GM18870 (cell line): Measurements from ENCODE around the gene SLC25A13.

Experiments
- ATAC-seq: cut with Tn5 transposase; IDR thresholded peaks from one replicate; pipeline ENCODE4 v1.9.1; 2021; ENCODE audit warnings: moderate library complexity; ENCODE audit not compliant: unreplicated experiment

SLC25A13 gene

GRCh38 chr7:96104984-96105383 is 216.9 kb downstream of the SLC25A13 start:
- no peak for ATAC-seq

DNA sequence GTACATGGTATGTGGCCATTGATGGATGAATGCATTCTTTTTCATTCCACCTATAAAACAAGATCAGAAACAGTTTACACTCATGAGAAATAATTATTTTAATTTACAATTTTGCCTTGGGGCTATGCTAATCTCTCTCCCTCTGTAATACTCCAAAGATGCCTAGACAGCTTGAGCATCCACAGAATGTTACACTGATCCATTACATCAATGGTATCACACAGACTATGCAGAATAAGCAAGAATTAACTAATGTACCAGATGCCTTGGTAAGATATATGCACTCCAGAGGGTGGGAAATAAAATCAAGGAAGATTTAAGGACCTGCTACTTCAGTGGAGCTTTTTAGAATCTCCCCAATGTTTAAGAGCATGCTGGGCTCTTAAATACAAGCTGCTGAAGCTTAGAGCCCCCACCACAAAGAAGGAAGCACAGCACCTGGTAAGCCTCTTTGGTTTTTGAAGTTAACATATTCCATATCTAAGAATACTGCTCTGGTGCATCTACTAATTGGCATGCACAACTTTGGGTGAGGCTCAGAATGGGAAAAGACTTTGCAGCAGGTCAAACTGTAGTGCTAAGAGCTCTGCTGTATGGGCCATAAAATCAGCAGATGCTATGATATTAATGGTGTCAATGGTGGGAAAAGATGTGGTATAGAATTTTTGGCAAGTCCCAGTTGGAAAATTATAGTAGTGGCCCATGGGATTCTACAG is 219.6 kb downstream of the SLC25A13 start:
- no peak for ATAC-seq

GRCh38 chr7:96100737-96101136 is 221.2 kb downstream of the SLC25A13 start:
- no peak for ATAC-seq

- ATAC-seq, result no peak
Measured at GRCh38 chr7:96097835-96098234, 224.1 kb downstream of the SLC25A13 start.

GRCh38 chr7:96093435-96093834 is 228.5 kb downstream of the SLC25A13 start:
- ATAC-seq, result no peak

- ATAC-seq, result no peak
Measured at GRCh38 chr7:96090756-96091155, 231.1 kb downstream of the SLC25A13 start.

- ATAC-seq, result no peak
Measured at GRCh38 chr7:96089511-96089910, 232.4 kb downstream of the SLC25A13 start.

GRCh38 chr7:96088579-96088978 is 233.3 kb downstream of the SLC25A13 start:
- no peak for ATAC-seq

GRCh38 chr7:96085953-96086352 is 235.9 kb downstream of the SLC25A13 start:
- no peak for ATAC-seq

DNA sequence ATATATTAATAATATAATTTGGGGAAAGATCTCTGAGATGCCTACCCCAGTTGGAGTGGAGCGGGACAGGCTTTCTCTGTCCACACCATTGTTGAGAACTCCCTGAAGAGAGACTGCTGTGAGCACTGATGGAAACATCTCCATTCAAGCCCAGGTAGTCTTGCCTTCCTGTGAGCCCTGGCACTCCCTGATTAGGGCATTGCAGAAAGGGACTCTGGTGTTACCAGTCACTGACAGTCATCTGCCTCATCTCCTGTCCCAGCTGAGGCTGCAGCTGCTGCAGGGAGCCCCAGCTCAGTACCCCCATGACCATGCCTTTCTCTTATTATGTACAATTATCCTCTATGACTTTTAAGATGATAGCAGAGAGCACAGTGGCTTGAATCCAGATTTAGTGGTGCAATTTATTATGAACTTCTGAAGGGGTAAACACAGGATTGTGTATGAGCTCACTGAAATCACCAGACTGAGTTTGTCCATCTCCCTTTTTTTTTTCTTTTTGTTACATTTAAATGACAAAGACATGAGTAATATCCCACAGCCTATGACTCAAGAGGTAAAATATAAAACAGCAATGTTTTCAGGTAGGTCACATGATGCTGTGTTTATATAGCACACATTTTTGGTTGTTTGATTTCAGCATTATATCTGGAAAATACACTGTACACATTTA is 236.9 kb downstream of the SLC25A13 start:
- no peak for ATAC-seq

DNA sequence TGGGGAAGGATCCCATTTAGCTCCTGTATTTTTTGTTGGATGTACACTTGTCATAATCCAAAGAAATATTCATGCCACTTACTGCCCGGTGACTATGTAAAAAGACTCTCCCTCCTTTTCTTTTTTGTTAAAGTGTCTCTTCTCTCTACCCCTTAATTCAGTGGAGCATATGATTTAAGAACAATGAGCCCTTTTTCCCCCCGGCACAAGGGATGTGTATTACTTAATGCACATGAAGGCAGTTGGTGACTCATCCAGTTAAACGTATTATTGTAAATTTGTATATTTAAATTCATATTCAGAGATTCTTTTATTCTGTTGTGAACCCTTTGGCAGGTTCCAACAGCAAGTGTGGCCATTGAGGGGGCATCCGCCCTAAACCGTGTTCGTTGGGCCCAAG is 241.9 kb downstream of the SLC25A13 start:
- no peak for ATAC-seq

- no peak for ATAC-seq
Measured at GRCh38 chr7:96076350-96076707, 245.6 kb downstream of the SLC25A13 start.

GRCh38 chr7:96075510-96076349 is 246.2 kb downstream of the SLC25A13 start:
- ATAC-seq, result peak; percentile 73

- ATAC-seq, result no peak
Measured at GRCh38 chr7:96074871-96075270, 247.0 kb downstream of the SLC25A13 start.
